H1 (cell line): ENCODE data around the gene LRP3. TPM values are rescaled to one million over a fixed set of nuclear protein-coding genes. Genes with fewer than 3 reads are reported as not detected.

Source experiments
- CTCF ChIA-PET: fragments of 300-600 bp; sonication (Branson Sonifier 250); formaldehyde crosslinking; loops from one replicate; lab custom pipeline; 2021; ENCODE audit not compliant: partially characterized antibody; lab: Charles Lee
- POLR2A ChIA-PET: fragments of 300-600 bp; sonication (Branson Sonifier 250); formaldehyde crosslinking; loops from one replicate; lab custom pipeline; 2021; ENCODE audit warnings: inconsistent platforms; ENCODE audit not compliant: partially characterized antibody; lab: Charles Lee
- DNase-seq, 2 experiments: peaks; one replicate each; pipeline versions ENCODE4 v3.0.0 to v3.0.0-alpha.2; 2010 to 2022; ENCODE audit warnings: low spot score in 2 of 2, low read depth in 1 of 2, mixed read lengths in 1 of 2
- FAIRE-seq: peaks from 2 replicates; lab custom pipeline; 2011; peaks lifted over from hg19 to GRCh38; lab: Jason Lieb, UNC
- H2AFZ ChIP-seq: 2 replicates; pipeline ENCODE4 v1.8.1; 2012; ENCODE audit warnings: low read length, inconsistent platforms
- H2AK5ac ChIP-seq: 2 replicates; pipeline ENCODE4 v1.6.1; 2013; ENCODE audit warnings: low read depth, low read length
- H2BK120ac ChIP-seq: replicated peaks from 2 replicates; pipeline ENCODE3; 2013; ENCODE audit warnings: low read depth, low read length, inconsistent platforms
- H2BK12ac ChIP-seq: 2 replicates; pipeline ENCODE4 v1.6.1; 2013; ENCODE audit warnings: low read depth, low read length
- H2BK15ac ChIP-seq: 2 replicates; pipeline ENCODE4 v1.6.1; 2013; ENCODE audit warnings: low read length
- H2BK20ac ChIP-seq: 2 replicates; pipeline ENCODE4 v1.6.1; 2013; ENCODE audit warnings: low read length
- H2BK5ac ChIP-seq: 2 replicates; pipeline ENCODE4 v1.6.1; 2013; ENCODE audit warnings: low read depth, low read length
- H3K14ac ChIP-seq: 2 replicates; pipeline ENCODE4 v1.6.1; 2013; ENCODE audit warnings: inconsistent platforms; ENCODE audit not compliant: insufficient read length
- H3K18ac ChIP-seq: 2 replicates; pipeline ENCODE4 v1.6.1; 2013; ENCODE audit warnings: low read length; ENCODE audit errors: extremely low read depth
- H3K23ac ChIP-seq: 2 replicates; pipeline ENCODE4 v1.6.1; 2013; ENCODE audit warnings: inconsistent platforms; ENCODE audit not compliant: insufficient read length
- H3K23me2 ChIP-seq: 2 replicates; pipeline ENCODE4 v1.6.1; 2013; ENCODE audit warnings: low read depth, low read length
- H3K27ac ChIP-seq: 2 replicates; pipeline ENCODE4 v1.6.1; 2011; ENCODE audit warnings: low read depth, low read length, inconsistent platforms
- H3K27me3 ChIP-seq, 4 experiments: replicated peaks in 1 of 4; 1 replicate in 1 of 4; 2 replicates in 3 of 4; pipeline versions ENCODE4 v1.6.1 to v1.8.1; 2011 to 2013; ENCODE audit warnings: low read length in 3 of 4, mild to moderate bottlenecking in 3 of 4, inconsistent platforms in 2 of 4, mixed read lengths in 2 of 4, moderate library complexity in 1 of 4; ENCODE audit not compliant: control insufficient read depth in 3 of 4, insufficient read depth in 3 of 4; ENCODE audit errors: extremely low read depth in 1 of 4
- H3K36me3 ChIP-seq, 4 experiments: 2 replicates each; pipeline versions ENCODE4 v1.6.1 to v1.8.1; 2011 to 2013; ENCODE audit warnings: mild to moderate bottlenecking in 4 of 4, low read length in 3 of 4, moderate library complexity in 2 of 4, control low read depth in 1 of 4, inconsistent platforms in 1 of 4; ENCODE audit not compliant: insufficient read depth in 4 of 4, control insufficient read depth in 2 of 4
- H3K4ac ChIP-seq: replicated peaks from 2 replicates; pipeline ENCODE3; 2013; ENCODE audit warnings: low read length, low read depth, mixed read lengths, inconsistent platforms; ENCODE audit not compliant: insufficient read length
- H3K4me1 ChIP-seq, 4 experiments: replicated peaks in 1 of 4; 1 replicate in 1 of 4; 2 replicates in 3 of 4; pipeline versions ENCODE4 v1.6.1 to v1.8.1; 2011 to 2013; ENCODE audit warnings: low read length in 3 of 4, inconsistent platforms in 2 of 4, mixed read lengths in 1 of 4; ENCODE audit not compliant: insufficient read depth in 4 of 4, control insufficient read depth in 3 of 4
- H3K4me2 ChIP-seq, 2 experiments: 2 replicates each; pipeline versions ENCODE4 v1.6.1 to v1.8.1; 2011 to 2013; ENCODE audit warnings: low read depth in 2 of 2, low read length in 2 of 2, control low read depth in 1 of 2, inconsistent platforms in 1 of 2, mild to moderate bottlenecking in 1 of 2; ENCODE audit not compliant: insufficient read depth in 1 of 2
- H3K4me3 ChIP-seq, 4 experiments: fragments of 200-600, 300-600 bp in 1 of 4; sonication (generic), shearing (Covaris generic), sonication (Bioruptor Twin) in 1 of 4; 2 replicates each; pipeline versions ENCODE4 v1.5.1 to v1.8.1; 2011 to 2016; ENCODE audit warnings: low read length in 4 of 4, low read depth in 3 of 4, control low read depth in 2 of 4, inconsistent platforms in 2 of 4, mild to moderate bottlenecking in 2 of 4, mixed read lengths in 1 of 4, moderate library complexity in 1 of 4; ENCODE audit not compliant: insufficient read depth in 2 of 4; ENCODE audit errors: extremely low read depth in 1 of 4
- H3K56ac ChIP-seq: replicated peaks from 2 replicates; pipeline ENCODE3; 2013; ENCODE audit warnings: low read depth, mild to moderate bottlenecking, mixed read lengths, low read length, inconsistent platforms; ENCODE audit not compliant: insufficient read length
- H3K79me1 ChIP-seq: 2 replicates; pipeline ENCODE4 v1.6.1; 2013; ENCODE audit warnings: low read depth, low read length, control low read depth
- H3K79me2 ChIP-seq, 2 experiments: 2 replicates each; pipeline versions ENCODE4 v1.6.1 to v1.8.1; 2012 to 2013; ENCODE audit warnings: low read length in 2 of 2, mild to moderate bottlenecking in 2 of 2, inconsistent platforms in 1 of 2; ENCODE audit not compliant: insufficient read depth in 2 of 2, control insufficient read depth in 1 of 2
- H3K9ac ChIP-seq, 4 experiments: replicated peaks in 1 of 4; 1 replicate in 1 of 4; 2 replicates in 3 of 4; pipeline versions ENCODE4 v1.6.1 to v1.8.1; 2011 to 2013; ENCODE audit warnings: low read depth in 3 of 4, low read length in 3 of 4, control low read depth in 2 of 4, mild to moderate bottlenecking in 2 of 4, moderate library complexity in 2 of 4, inconsistent platforms in 1 of 4; ENCODE audit errors: extremely low read depth in 1 of 4
- H3K9me3 ChIP-seq, 2 experiments: 2 replicates each; pipeline versions ENCODE4 v1.6.1 to v1.8.1; 2012 to 2013; ENCODE audit warnings: mild to moderate bottlenecking in 2 of 2, moderate library complexity in 2 of 2, control low read depth in 1 of 2, inconsistent platforms in 1 of 2, low read depth in 1 of 2, low read length in 1 of 2, mixed read lengths in 1 of 2; ENCODE audit not compliant: insufficient read depth in 2 of 2
- H4K20me1 ChIP-seq, 2 experiments: replicated peaks in 1 of 2; 2 replicates each; pipeline versions ENCODE3 to v1.8.1; 2011 to 2013; ENCODE audit warnings: inconsistent platforms in 2 of 2, low read length in 2 of 2, mild to moderate bottlenecking in 1 of 2; ENCODE audit not compliant: insufficient read depth in 2 of 2, control insufficient read depth in 1 of 2
- H4K5ac ChIP-seq: 2 replicates; pipeline ENCODE4 v1.6.1; 2013; ENCODE audit warnings: low read length, low read depth, mixed read lengths, inconsistent platforms; ENCODE audit not compliant: insufficient read length
- H4K8ac ChIP-seq: 2 replicates; pipeline ENCODE4 v1.8.0; 2013; ENCODE audit warnings: mild to moderate bottlenecking, moderate library complexity, low read length, inconsistent platforms; ENCODE audit not compliant: insufficient read depth; ENCODE audit errors: extremely low read depth
- H4K91ac ChIP-seq: replicated peaks from 2 replicates; pipeline ENCODE3; 2013; ENCODE audit warnings: low read length, mixed read lengths, inconsistent platforms; ENCODE audit not compliant: insufficient read length
- KDM4A ChIP-seq: IDR thresholded peaks from one replicate; pipeline ENCODE4 v1.7.1; 2012; ENCODE audit warnings: low read depth, mild to moderate bottlenecking, moderate library complexity, low read length, inconsistent platforms; ENCODE audit not compliant: severe bottlenecking
- SAP30 ChIP-seq: fragments of 300-600 bp; sonication (generic); IDR thresholded peaks from 2 replicates; pipeline ENCODE4 v1.7.1; 2012; ENCODE audit warnings: low read length, moderate library complexity, mild to moderate bottlenecking, inconsistent platforms; ENCODE audit not compliant: insufficient read depth, insufficient replicate concordance
- WGBS, 2 experiments: shearing (Covaris generic) in 1 of 2; methylation state at CpG; one replicate each; pipeline versions ENCODE4 v1.1.6 to v1.1.7; 2013 to 2015; ENCODE audit warnings: low lambda C conversion rate in 2 of 2, mixed read lengths in 2 of 2, inconsistent platforms in 1 of 2, low coverage in 1 of 2, missing lambda C conversion rate in 1 of 2; ENCODE audit not compliant: insufficient replicate concordance in 2 of 2, insufficient coverage in 1 of 2, insufficient read length in 1 of 2; ENCODE audit errors: extremely low coverage in 1 of 2, missing lambda C conversion rate in 1 of 2; 5-methylcytosine and 5-hydroxymethylcytosine counted together
- polyA plus RNA-seq, 7 experiments: library from polyadenylated mRNA; depleted of rRNA in 3 of 7; stranded (reverse) in 5 of 7; unstranded in 2 of 7; fragments of >200 nt in 5 of 7; fragments of 200-250 nt in 2 of 7; gene quantifications; 1 replicate in 5 of 7; 2 replicates in 1 of 7; 4 replicates in 1 of 7; pipeline versions ENCODE4 v1.2.1 to v1.2.3, GENCODE V29; 2011 to 2013; ENCODE audit warnings: missing spikeins in 2 of 7, mixed read lengths in 2 of 7
- total RNA-seq: library from RNA; stranded (reverse); fragmentation: NEBNext Ultra II Directional; extraction: Animal tissue kit (Norgen Biotek cat#: 25700); gene quantifications from 2 replicates; pipeline ENCODE4 v1.2.1, GENCODE V29; 2021

LRP3 gene
- total and polyA plus RNA-seq, 2 of the 8 experiments (the other 6 are each of a cell fraction or from before 2014, with no cell fraction given): 30.3 to 33.7 TPM

DNA sequence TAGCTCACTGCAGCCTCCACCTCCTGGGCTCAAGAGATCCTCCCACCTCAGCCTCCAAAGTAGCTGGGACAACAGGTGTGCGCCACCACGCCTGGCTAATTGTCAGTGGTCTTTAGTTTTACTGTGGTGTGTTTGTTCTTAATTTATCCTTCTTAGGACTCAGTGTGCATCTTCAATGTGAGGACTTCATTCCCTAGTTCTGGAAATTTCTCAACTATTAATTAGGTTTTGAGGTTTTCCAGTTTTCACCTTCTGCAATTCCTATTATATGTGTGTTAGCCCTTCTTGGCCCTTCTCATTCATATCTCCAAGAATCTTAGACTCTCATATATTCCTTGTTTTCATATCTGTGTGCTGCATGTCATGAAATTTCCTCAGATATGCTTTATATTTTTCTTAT is 63.7 kb downstream of the LRP3 start:
- no peak overlapping the region for H3K14ac ChIP-seq
- no peak for TF ChIP-seq KDM4A
- TF ChIP-seq SAP30: no peak

More for the DNA sequence above, 63.7 kb downstream of the LRP3 start:
- no peaks in the 10 kb centered on the region for H3K36me3 ChIP-seq
- H4K8ac ChIP-seq: no peak overlapping the region
- ChIA-PET POLR2A (interaction anchor here (0.5 kb wide), 1 partner anchor 934 kb away, joined by 4 read pairs; no protein-coding TSS in a partner anchor), CTCF (interaction anchor here (0.6 to 1.7 kb wide), 6 partner anchors 8 to 140 kb away, joined by 3 read pairs; no protein-coding TSS in a partner anchor)
- FAIRE-seq: no peak
- WGBS, 2 experiments: 90% methylated on average over 2 of the region's 2 CpGs; no CpG with 5 or more reads in 1 of the 2 experiments
- no peak overlapping the region for H3K18ac ChIP-seq
- DNase-seq: no peak
- no peak overlapping the region for H3K9ac ChIP-seq
- no peaks in the 10 kb centered on the region for H3K23me2 ChIP-seq
- peaks cover 0 to 7% (median 0%) of the 10 kb centered on the region in 4 experiments; a peak in 1 of 7 replicates for H3K4me1 ChIP-seq
- no peaks in the 10 kb centered on the region for H3K27me3 ChIP-seq
- no peak overlapping the region for H4K5ac ChIP-seq
- H2BK120ac ChIP-seq: no peak overlapping the region
- H3K4ac ChIP-seq: no peak overlapping the region
- no peaks in the 10 kb centered on the region for H4K20me1 ChIP-seq
- no peak overlapping the region for H2BK15ac ChIP-seq
- no peak overlapping the region for H3K23ac ChIP-seq
- H4K91ac ChIP-seq: no peak overlapping the region
- no peaks in the 10 kb centered on the region for H3K79me2 ChIP-seq
- no peak overlapping the region for H3K4me2 ChIP-seq
- H2BK5ac ChIP-seq: no peak overlapping the region
- no peak overlapping the region for H3K56ac ChIP-seq
- H2AK5ac ChIP-seq: no peak overlapping the region
- H2AFZ ChIP-seq: no peak overlapping the region
- H3K79me1 ChIP-seq: no peaks in the 10 kb centered on the region
- H3K9me3 ChIP-seq: no peaks in the 10 kb centered on the region
- no peak overlapping the region for H2BK12ac ChIP-seq
- H3K4me3 ChIP-seq: no peak overlapping the region
- H2BK20ac ChIP-seq: no peak overlapping the region
- no peak overlapping the region for H3K27ac ChIP-seq
